Endothelial cell of umbilical vein (primary cell): ENCODE data around the gene NUDT15. TPM values are rescaled to one million over a fixed set of nuclear protein-coding genes. Genes with fewer than 3 reads are reported as not detected.

ENCODE experiments used
- BruUV-seq: library from RNA; stranded (reverse); fragments of 400-500 nt; replicated peaks from 2 replicates; lab custom pipeline; 2021; lab: Mats Ljungman, UMichigan
- CTCF ChIA-PET: fragments of 300-600, 350-600 bp; sonication (Branson Sonifier 250); formaldehyde crosslinking; loops from one replicate; lab custom pipeline; 2021; ENCODE audit warnings: antibody characterized with exemption, inconsistent platforms; lab: Charles Lee
- POLR2A ChIA-PET: fragments of 300-600, 350-600 bp; sonication (Branson Sonifier 250); formaldehyde crosslinking; loops from one replicate; lab custom pipeline; 2021; ENCODE audit warnings: antibody characterized with exemption, inconsistent platforms; lab: Charles Lee
- DNase-seq: peaks from one replicate; pipeline ENCODE4 v3.0.0-alpha.2; 2011; ENCODE audit warnings: low read depth, low spot score
- FAIRE-seq: peaks from 2 replicates; lab custom pipeline; 2011; peaks lifted over from hg19 to GRCh38; lab: Jason Lieb, UNC
- H2AFZ ChIP-seq: 2 replicates; pipeline ENCODE4 v1.6.0; 2012; ENCODE audit warnings: low read depth, low read length, control low read depth, inconsistent platforms
- H3K27ac ChIP-seq: 2 replicates; pipeline ENCODE4 v1.5.1; 2011; ENCODE audit warnings: low read depth, mild to moderate bottlenecking, control low read depth, low read length, moderate library complexity; ENCODE audit not compliant: insufficient read depth
- H3K27me3 ChIP-seq, 2 experiments: 2 replicates each; pipeline versions ENCODE4 v1.6.0 to v1.6.1; 2011; ENCODE audit warnings: low read length in 2 of 2, mixed read lengths in 1 of 2; ENCODE audit not compliant: control insufficient read depth in 2 of 2, insufficient read depth in 2 of 2
- H3K36me3 ChIP-seq, 2 experiments: 2 replicates in 1 of 2; 3 replicates in 1 of 2; pipeline ENCODE4 v1.5.1; 2011; ENCODE audit warnings: low read length in 2 of 2, mild to moderate bottlenecking in 1 of 2, moderate library complexity in 1 of 2; ENCODE audit not compliant: control insufficient read depth in 2 of 2, insufficient read depth in 2 of 2; ENCODE audit errors: extremely low read depth in 1 of 2
- H3K4me1 ChIP-seq: 3 replicates; pipeline ENCODE4 v1.5.1; 2011; ENCODE audit warnings: mild to moderate bottlenecking, low read length; ENCODE audit not compliant: control insufficient read depth, insufficient read depth; ENCODE audit errors: extremely low read depth
- H3K4me2 ChIP-seq: 2 replicates; pipeline ENCODE4 v1.6.1; 2011; ENCODE audit warnings: low read length, control low read depth, mixed read lengths; ENCODE audit not compliant: insufficient read depth
- H3K4me3 ChIP-seq, 3 experiments: fragments of 200-600 bp in 1 of 3; sonication (generic), shearing (Covaris generic) in 1 of 3; replicated peaks in 1 of 3; 2 replicates each; pipeline ENCODE4 v1.5.1; 2011 to 2016; ENCODE audit warnings: control low read depth in 3 of 3, low read length in 3 of 3, mild to moderate bottlenecking in 2 of 3, inconsistent platforms in 1 of 3, low read depth in 1 of 3, moderate library complexity in 1 of 3; ENCODE audit not compliant: insufficient read depth in 1 of 3
- H3K79me2 ChIP-seq: 2 replicates; pipeline ENCODE4 v1.6.0; 2012; ENCODE audit warnings: low read length, inconsistent platforms; ENCODE audit not compliant: control insufficient read depth, insufficient read depth
- H3K9ac ChIP-seq: replicated peaks from 2 replicates; pipeline ENCODE3; 2011; ENCODE audit warnings: low read length, control low read depth; ENCODE audit not compliant: insufficient read depth; ENCODE audit errors: extremely low read depth
- H3K9me1 ChIP-seq: replicated peaks from 3 replicates; pipeline ENCODE4 v1.6.0; 2011; ENCODE audit warnings: mild to moderate bottlenecking, low read length; ENCODE audit not compliant: control insufficient read depth, insufficient read depth; ENCODE audit errors: extremely low read depth
- H3K9me3 ChIP-seq: replicated peaks from 2 replicates; pipeline ENCODE4 v1.5.1; 2012; ENCODE audit warnings: low read length, inconsistent platforms; ENCODE audit not compliant: control insufficient read depth, insufficient read depth
- H4K20me1 ChIP-seq: replicated peaks from 2 replicates; pipeline ENCODE3; 2011; ENCODE audit warnings: mild to moderate bottlenecking, low read length; ENCODE audit not compliant: control insufficient read depth, insufficient read depth; ENCODE audit errors: extremely low read depth
- EZH2 ChIP-seq: IDR thresholded peaks from 2 replicates; pipeline ENCODE4 v1.6.1; 2012; ENCODE audit warnings: borderline replicate concordance, low read depth, mild to moderate bottlenecking, moderate library complexity, low read length, inconsistent platforms; ENCODE audit not compliant: severe bottlenecking
- FOS ChIP-seq: IDR thresholded peaks from 2 replicates; pipeline ENCODE4 v1.6.1; 2011; ENCODE audit warnings: mild to moderate bottlenecking, low read length, moderate library complexity, borderline replicate concordance; ENCODE audit not compliant: insufficient read depth
- GATA2 ChIP-seq: IDR thresholded peaks from 2 replicates; pipeline ENCODE4 v1.7.0; 2011; ENCODE audit warnings: low read depth, mild to moderate bottlenecking, moderate library complexity, mixed read lengths, low read length; ENCODE audit not compliant: insufficient read length, insufficient read depth
- JUN ChIP-seq: IDR thresholded peaks from 2 replicates; pipeline ENCODE4 v1.6.1; 2011; ENCODE audit warnings: borderline replicate concordance, low read depth; ENCODE audit not compliant: insufficient read length, insufficient read depth
- MYC ChIP-seq: IDR thresholded peaks from one replicate; pipeline ENCODE4 v1.6.1; 2011; ENCODE audit warnings: mild to moderate bottlenecking, low read depth, low read length
- POLR2A ChIP-seq: IDR thresholded peaks from 2 replicates; pipeline ENCODE4 v1.6.1; 2012; ENCODE audit warnings: low read depth, mild to moderate bottlenecking, control low read depth, low read length
- POLR2AphosphoS5 ChIP-seq: IDR thresholded peaks from 2 replicates; pipeline ENCODE4 v1.6.1; 2012; ENCODE audit warnings: low read depth, mild to moderate bottlenecking, control low read depth, low read length, moderate library complexity; ENCODE audit not compliant: insufficient read depth
- dilution Hi-C: fragments of 300-500 bp; cut with MboI; formaldehyde crosslinking; loops from one replicate; pipeline ENCODE4 v1.15.0; 2019; ENCODE audit warnings: low sequenced_read_pairs; ENCODE audit not compliant: extremely low pct_ligation_motif_present
- intact Hi-C: fragments of 100-400 bp; cut with micrococcal nuclease; formaldehyde crosslinking; loops from one replicate; pipeline ENCODE4 v1.10.0; 2022
- polyA plus RNA-seq, 4 experiments: library from polyadenylated mRNA; depleted of rRNA in 3 of 4; stranded (reverse) in 3 of 4; unstranded in 1 of 4; fragments of >200 nt; gene quantifications; 2 replicates each; pipeline versions ENCODE4 v1.2.1 to v1.2.3, GENCODE V29; 2011 to 2012; ENCODE audit warnings: missing spikeins in 1 of 4
- total RNA-seq: library from RNA; stranded (reverse); gene quantifications from 2 replicates; pipeline ENCODE4 v1.2.3, GENCODE V29; 2021
- TF ChIP-seq, protein P1 (sequence below), 2 donors: IDR thresholded peaks; 1 replicate in 1 of 2; 2 replicates in 1 of 2; pipeline ENCODE4 v1.5.1; 2011; ENCODE audit warnings: low read length in 2 of 2, mild to moderate bottlenecking in 2 of 2, moderate library complexity in 2 of 2, control low read depth in 1 of 2, inconsistent platforms in 1 of 2, low read depth in 1 of 2; ENCODE audit not compliant: insufficient read depth in 1 of 2; ENCODE audit errors: extremely low read depth in 1 of 2
- TF ChIP-seq, protein P2 (sequence below): IDR thresholded peaks from 2 replicates; pipeline ENCODE4 v1.6.1; 2011; ENCODE audit not compliant: insufficient read depth, insufficient read length

Gene NUDT15
- total and polyA plus RNA-seq, 2 donors (not counting 3 experiments of a cell fraction or from before 2014, with no cell fraction given), result 13.3 to 21.6 TPM

DNA sequence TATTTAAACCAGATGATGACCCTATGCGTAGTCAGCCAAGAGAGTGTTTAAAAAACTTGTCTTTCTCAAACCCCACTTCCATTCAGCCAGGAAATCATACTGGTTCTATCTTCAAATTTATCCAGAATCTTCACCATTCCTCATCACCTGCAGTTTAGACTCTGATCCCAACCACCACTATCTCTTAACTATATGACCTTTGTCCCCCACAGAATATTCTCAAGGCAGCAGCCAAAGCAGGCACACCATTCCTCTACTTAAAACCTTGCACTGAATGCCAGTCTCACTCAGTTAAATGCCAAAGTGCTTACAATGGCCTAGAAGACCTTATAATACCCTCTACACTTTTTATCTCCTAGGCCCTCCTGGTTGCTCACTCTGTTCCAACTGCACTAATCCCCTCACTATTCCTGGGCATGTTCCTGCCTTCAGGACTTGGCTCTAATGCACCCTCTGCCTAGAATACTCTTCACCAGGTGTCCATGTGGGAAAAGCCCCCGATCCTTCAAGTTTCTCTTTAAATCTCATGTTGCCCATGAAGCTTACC lies 46.5 kb upstream of the NUDT15 start:
- BruUV-seq, result no TSS peak
- peaks cover 15% of the 10 kb centered on the region for H3K79me2 ChIP-seq
- intact Hi-C loops (no loop called here), dilution Hi-C loops (no loop called here)
- ChIA-PET POLR2A (no interaction called here), CTCF (no interaction called here)
- TF ChIP-seq, protein P1, sequence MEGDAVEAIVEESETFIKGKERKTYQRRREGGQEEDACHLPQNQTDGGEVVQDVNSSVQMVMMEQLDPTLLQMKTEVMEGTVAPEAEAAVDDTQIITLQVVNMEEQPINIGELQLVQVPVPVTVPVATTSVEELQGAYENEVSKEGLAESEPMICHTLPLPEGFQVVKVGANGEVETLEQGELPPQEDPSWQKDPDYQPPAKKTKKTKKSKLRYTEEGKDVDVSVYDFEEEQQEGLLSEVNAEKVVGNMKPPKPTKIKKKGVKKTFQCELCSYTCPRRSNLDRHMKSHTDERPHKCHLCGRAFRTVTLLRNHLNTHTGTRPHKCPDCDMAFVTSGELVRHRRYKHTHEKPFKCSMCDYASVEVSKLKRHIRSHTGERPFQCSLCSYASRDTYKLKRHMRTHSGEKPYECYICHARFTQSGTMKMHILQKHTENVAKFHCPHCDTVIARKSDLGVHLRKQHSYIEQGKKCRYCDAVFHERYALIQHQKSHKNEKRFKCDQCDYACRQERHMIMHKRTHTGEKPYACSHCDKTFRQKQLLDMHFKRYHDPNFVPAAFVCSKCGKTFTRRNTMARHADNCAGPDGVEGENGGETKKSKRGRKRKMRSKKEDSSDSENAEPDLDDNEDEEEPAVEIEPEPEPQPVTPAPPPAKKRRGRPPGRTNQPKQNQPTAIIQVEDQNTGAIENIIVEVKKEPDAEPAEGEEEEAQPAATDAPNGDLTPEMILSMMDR (IDR thresholded peaks at IDR 0.05; ENCODE audit: extremely low read depth in 1 of 2, insufficient read depth in 1 of 2, low read depth in 1 of 2, low read length in 2 of 2), result no peak
- TF ChIP-seq JUN (no peak), EZH2 (no peak), MYC (no peak)
- H3K27me3 ChIP-seq, result no peaks in the 10 kb centered on the region
- DNase-seq (no peak), FAIRE-seq (no peak)
- H3K4me3 ChIP-seq, result no peak overlapping the region
- H2AFZ ChIP-seq, result no peak overlapping the region
- no peak overlapping the region for H3K27ac ChIP-seq
- H3K4me2 ChIP-seq, result no peak overlapping the region
- H3K9ac ChIP-seq, result no peak overlapping the region
- H3K9me1 ChIP-seq, result no peaks in the 10 kb centered on the region
- no peaks in the 10 kb centered on the region for H3K9me3 ChIP-seq
- peaks cover 0 to 7% of the 10 kb centered on the region in 2 experiments for H3K36me3 ChIP-seq
- peaks cover 2% of the 10 kb centered on the region for H4K20me1 ChIP-seq
- no peaks in the 10 kb centered on the region for H3K4me1 ChIP-seq

DNA sequence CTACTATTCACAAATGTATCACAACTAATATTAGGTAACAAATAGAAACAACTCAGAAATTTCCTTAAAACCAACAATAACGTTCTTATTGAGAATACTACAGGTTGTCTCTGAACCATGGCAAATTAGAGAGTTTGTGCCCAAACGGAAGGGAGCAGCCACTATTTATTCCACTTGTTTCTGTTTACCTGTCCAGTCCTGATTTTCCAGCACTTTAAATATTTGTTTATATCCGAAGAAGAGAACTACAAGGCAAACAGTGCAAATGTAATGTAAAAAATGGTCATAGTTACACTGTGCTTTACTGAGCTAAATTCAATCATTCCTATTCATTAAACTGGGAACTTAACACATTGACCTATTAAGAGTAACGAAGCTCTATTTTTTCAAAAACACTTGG lies 45.7 kb upstream of the NUDT15 start:
- intact Hi-C loops (no loop called here), dilution Hi-C loops (no loop called here)
- ChIA-PET CTCF (no interaction called here), POLR2A (no interaction called here)
- H3K9me1 ChIP-seq, result no peaks in the 10 kb centered on the region
- FAIRE-seq (no peak), DNase-seq (no peak)
- H3K4me1 ChIP-seq, result no peaks in the 10 kb centered on the region
- no peak overlapping the region for H3K4me3 ChIP-seq
- no peaks in the 10 kb centered on the region for H3K9me3 ChIP-seq
- H4K20me1 ChIP-seq, result peaks cover 2% of the 10 kb centered on the region
- no peak overlapping the region for H2AFZ ChIP-seq
- H3K4me2 ChIP-seq, result no peak overlapping the region
- no peak overlapping the region for H3K27ac ChIP-seq
- H3K79me2 ChIP-seq, result peaks cover 18% of the 10 kb centered on the region
- BruUV-seq, result no TSS peak
- TF ChIP-seq POLR2A (no peak), JUN (no peak), EZH2 (no peak), POLR2AphosphoS5 (no peak), FOS (no peak), MYC (no peak), GATA2 (no peak)
- TF ChIP-seq, protein P2, sequence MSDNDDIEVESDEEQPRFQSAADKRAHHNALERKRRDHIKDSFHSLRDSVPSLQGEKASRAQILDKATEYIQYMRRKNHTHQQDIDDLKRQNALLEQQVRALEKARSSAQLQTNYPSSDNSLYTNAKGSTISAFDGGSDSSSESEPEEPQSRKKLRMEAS, result no peak
- TF ChIP-seq, protein P1 (IDR thresholded peaks at IDR 0.05; ENCODE audit: extremely low read depth in 1 of 2, insufficient read depth in 1 of 2, low read depth in 1 of 2, low read length in 2 of 2), result no peak
- H3K36me3 ChIP-seq, result peaks cover 0 to 7% of the 10 kb centered on the region in 2 experiments
- H3K9ac ChIP-seq, result no peak overlapping the region
- H3K27me3 ChIP-seq, result no peaks in the 10 kb centered on the region
